GM21381 (cell line): ENCODE data around the gene SNX30.

Experiments used
- ATAC-seq: cut with Tn5 transposase; IDR thresholded peaks from one replicate; pipeline ENCODE4 v1.9.1; 2021; ENCODE audit warnings: mild to moderate bottlenecking, moderate library complexity; ENCODE audit not compliant: unreplicated experiment

Gene SNX30

DNA sequence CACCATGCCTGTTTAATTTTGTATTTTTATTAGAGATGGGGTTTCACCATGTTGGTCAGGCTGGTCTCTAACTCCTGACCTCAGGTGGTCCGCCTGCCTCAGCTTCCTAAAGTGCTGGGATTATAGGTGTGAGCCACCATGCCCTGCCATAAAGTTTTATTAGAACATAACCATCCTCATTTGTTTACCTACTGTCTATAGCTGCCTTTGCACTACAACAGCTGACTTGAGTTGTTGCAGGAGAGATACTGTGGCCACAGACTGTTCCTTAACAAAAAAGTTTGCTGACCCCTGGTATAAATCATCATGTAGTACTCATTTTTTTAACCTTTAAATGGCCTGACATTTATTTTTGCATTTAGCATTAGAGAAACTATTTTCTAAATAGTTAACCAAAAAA is 31.7 kb downstream of the SNX30 start:
- no peak for ATAC-seq

DNA sequence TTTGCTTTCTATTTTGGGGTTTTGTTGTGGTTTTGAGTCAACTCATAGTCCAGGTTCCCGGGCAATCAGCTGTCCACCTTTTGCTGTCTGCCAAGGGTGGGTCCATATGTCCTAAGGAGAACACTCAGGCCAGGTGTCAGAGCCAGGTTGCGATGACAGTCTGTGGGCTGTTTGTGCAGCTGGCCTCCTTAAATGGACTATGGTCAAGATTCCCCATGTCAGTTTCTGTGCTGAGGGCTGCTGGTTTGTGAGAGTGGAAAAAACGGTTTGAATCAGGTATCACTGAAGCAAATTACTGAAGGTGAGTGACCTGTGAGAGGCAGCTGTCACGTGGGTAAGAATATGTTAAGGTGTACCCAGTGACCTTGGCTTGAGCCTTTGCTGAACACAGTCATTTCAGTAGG is 33.0 kb downstream of the SNX30 start:
- no peak for ATAC-seq

DNA sequence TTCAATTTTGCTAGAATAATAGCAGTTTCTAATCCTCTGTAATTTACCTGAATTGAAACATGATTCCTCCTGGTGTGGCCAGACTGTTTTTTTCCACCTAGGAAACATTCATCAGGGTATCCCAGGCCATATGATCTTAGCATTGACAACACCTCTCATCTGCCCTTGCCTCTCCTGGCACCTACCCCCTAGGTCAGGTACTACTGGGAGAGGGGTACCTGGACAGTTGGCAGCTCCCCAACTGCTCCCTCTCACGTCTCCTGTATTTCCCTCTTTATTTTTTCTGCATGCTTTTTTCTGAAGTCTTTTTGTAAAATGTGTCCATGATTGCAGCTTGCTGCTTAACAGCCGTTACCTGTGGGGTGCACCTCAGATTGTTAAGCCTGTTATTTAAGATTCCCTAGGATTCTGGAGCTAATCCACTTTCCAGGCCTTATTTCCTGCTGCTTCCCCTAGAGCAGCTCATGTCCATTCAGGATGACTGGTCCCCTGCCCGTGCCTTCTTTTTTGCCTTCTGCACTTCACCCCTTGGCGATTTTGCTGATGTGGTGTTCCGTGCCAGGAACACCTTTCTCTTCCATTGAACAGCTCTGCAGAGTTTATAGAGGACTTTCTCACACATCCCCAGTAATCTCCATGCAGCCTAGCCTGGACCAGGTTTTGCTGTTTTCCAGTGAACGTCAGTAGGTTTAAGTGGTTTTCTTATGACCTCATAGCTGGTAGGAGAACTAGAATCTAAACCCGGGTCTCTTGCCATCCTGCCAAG is 33.6 kb downstream of the SNX30 start:
- ATAC-seq: no peak

DNA sequence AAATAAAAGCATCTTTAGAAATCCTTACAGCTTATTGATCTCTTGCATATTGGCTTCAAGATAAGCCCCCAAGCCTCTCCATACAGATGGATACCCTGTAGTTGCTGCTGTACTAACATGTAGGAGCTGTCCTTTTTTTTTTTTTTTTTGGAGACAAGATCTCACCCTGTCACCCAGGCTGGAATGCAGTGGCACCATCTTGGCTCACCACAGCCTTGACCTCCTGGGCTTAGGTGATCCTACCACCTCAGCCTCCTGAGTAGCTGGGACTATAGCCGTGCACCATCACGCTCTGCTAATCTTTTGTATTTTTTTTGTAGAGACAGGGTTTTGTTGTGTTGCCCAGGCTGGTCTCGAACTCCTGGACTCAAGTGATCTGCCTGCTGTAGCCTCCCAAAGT is 35.4 kb downstream of the SNX30 start:
- ATAC-seq: no peak

- no peak for ATAC-seq
These were observed 36.4 kb downstream of the SNX30 start for GRCh38 chr9:112786829-112787520.

DNA sequence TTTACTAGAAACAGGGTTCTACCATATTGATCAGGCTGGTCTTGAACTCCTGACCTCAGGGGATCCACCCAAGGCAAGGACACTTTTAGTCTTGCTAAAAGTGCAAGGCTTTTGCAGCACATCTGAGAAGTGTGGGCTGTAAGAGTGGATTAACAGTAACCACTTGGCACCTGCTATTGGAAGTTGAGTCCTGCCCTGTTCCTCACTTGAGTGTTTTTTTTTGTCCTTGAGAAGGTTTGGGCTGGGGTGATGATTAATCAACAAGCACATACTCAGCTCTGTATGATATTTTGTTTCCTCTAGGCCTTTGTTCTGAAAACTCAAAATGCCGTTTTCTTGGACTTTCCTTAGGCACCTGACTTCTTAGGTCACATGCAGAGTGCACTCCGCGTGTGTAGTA is 37.4 kb downstream of the SNX30 start:
- no peak for ATAC-seq

DNA sequence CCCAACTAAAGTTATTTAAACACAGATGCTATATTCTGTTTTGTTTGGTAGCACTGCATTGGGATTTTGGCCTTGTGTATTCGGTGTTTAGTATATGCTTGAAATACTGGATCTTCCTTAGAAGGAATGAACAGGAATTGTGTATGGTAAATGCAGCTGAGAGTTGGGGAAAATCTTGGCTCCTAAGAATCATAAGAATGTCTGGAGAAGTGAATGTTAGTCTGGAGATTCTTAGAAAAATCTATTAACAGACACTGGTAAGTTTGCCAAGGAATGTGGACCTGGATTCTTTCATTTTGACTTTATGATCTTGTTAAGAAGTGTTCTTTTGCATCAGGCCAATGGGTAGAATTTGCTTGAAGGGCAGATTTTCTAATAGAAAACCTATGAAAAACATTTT is 38.9 kb downstream of the SNX30 start:
- no peak for ATAC-seq

DNA sequence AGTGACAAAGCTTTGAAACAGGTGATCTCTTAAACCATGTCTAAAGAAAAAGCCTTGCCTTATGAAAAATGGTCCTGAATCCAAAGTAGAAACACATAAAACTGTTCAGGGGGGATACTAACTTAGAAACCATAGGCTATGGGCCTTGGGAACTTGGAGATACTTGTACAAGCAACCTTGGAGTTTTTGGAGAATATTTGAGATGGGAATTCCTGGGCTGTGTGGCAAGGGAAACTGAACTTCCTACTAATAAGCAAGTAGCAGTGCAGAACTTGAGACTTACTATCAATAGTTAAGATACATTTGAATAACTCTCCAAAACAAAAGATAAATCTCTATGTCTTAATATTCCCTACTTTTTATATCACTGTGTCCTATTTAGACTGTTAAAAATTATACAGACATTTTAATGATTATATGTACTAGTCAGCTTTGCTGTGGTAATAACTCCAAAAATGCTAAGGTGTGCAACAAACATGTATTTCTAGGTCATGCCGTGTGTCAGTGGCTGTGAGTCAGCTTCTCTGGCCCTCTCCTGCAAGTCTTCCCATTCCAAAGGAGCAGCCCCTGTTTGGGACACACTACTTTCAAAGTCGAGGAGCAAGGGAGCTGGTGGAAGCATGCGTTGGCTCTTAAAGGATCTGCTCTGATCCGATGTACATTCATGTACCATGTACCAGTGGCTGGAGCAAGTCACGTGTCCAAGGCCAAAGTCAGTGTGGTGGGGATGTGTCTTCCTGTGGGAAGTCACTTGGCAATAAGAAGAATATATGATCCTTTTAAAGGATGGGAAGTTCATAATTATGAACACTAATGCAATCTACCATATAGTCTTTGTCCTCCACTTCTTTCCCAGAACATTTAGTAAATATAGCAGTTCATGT is 39.6 kb downstream of the SNX30 start:
- ATAC-seq: no peak

DNA sequence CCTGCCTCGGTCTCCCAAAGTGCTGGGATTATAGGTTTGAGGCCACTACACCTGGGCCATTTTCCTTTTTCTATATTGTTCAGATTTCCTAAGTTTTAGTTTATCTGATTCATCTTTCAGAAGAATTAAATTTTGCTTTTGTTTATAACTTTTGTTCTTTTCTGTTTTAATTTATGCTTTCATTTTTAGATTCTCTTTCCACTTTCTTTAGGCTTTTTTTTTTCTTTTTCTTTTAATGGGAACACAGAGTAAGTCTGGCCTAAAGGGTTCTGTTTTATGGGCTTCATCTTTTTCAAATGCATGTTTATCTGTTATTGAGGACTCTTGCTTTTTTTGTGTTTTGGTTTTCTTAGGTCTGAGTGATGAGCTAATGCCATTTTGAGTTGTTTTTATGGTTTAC is 42.1 kb downstream of the SNX30 start:
- no peak for ATAC-seq

- ATAC-seq: peak; percentile 80
These were observed 42.8 kb downstream of the SNX30 start for GRCh38 chr9:112793213-112793810.

GRCh38 chr9:112794731-112795130 is 44.2 kb downstream of the SNX30 start:
- ATAC-seq: no peak

- no peak for ATAC-seq
These were observed 45.4 kb downstream of the SNX30 start for GRCh38 chr9:112795921-112796320.

GRCh38 chr9:112796485-112796884 is 45.9 kb downstream of the SNX30 start:
- ATAC-seq: no peak

GRCh38 chr9:112809351-112809848 is 58.8 kb downstream of the SNX30 start:
- peak; percentile 99 for ATAC-seq

- no peak for ATAC-seq
These were observed 59.3 kb downstream of the SNX30 start for GRCh38 chr9:112809906-112810305.

DNA sequence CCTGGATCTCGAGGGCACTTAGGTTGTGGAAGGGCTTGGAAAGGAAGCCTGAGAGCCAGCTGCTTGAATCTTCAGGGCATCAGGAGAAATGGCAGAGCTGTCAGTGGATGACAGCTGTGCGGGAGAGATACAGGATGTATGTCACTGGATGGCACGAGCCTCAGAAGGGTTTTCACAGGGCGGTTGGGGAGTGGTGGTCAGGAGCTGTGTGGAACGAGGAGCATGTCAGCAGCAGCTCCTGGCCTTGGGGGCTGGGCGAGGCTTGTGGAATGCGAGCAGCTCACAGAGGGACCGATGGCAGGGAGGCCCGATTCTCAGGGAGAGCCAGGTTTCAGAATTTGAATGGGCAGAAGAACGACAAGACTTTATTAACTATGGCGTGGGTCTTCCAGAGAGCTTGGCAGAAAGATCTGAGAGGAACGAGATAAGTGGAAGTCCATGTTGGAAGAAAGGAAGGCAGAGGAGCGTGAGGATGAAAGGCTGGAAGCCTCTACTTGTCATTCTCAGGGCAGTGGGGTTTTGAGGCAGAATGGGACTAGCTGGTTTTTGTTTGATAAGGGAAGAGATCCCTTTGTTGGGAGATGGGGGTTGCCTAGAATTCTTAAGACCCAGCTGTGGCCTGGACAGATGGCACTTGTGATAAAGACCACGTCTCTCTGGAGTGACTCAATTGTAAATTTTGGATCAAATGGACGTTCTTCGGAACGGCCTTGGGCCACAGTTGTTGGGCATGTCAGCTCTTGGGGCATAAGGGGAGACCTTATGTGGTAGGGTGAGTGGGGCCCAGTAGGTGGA is 60.3 kb downstream of the SNX30 start:
- ATAC-seq: no peak

GRCh38 chr9:112811518-112811917 is 61.0 kb downstream of the SNX30 start:
- ATAC-seq: no peak

DNA sequence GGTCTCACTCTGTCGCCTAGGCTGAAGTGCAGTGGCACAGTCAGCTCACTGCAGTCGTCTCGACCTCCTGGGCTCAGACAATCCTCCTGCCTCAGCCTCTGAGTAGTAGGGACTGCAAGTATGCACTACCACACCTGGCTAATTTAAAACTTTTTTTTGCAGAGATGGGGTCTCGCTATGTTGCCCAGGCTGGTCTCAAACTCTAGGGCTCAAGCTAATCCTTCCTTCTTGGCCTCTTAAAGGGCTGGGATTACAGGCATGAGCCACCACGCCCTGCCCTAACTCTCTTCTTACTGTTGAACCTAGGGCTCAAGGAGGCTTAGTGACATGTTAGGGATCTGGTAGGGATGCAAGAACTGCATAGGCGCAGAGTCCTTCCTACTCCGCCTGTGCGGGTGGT is 65.3 kb downstream of the SNX30 start:
- no peak for ATAC-seq

GRCh38 chr9:112817860-112818203 is 67.3 kb downstream of the SNX30 start:
- no peak for ATAC-seq
